Osteoblast (primary cell): ENCODE measurements around the gene SPO11. TPM values are rescaled to one million over a fixed set of nuclear protein-coding genes. Genes with fewer than 3 reads are reported as not detected.

ENCODE experiments used
- DNase-seq: peaks from one replicate; pipeline ENCODE4 v3.0.0; 2011; ENCODE audit warnings: low spot score, mixed read lengths; ENCODE audit not compliant: insufficient read length; ENCODE audit errors: missing footprints
- H2AFZ ChIP-seq: 2 replicates; pipeline ENCODE4 v1.6.0; 2011; ENCODE audit warnings: mild to moderate bottlenecking, low read length
- H3K27ac ChIP-seq: 2 replicates; pipeline ENCODE4 v1.5.1; 2011; ENCODE audit warnings: mild to moderate bottlenecking, low read depth, low read length, moderate library complexity
- H3K27me3 ChIP-seq: 2 replicates; pipeline ENCODE4 v1.6.0; 2012; ENCODE audit warnings: mild to moderate bottlenecking, control low read depth, inconsistent platforms, low read length, moderate library complexity; ENCODE audit not compliant: insufficient read depth
- H3K36me3 ChIP-seq: 2 replicates; pipeline ENCODE4 v1.5.1; 2011; ENCODE audit warnings: mild to moderate bottlenecking, low read length, control low read depth, moderate library complexity; ENCODE audit not compliant: insufficient read depth
- H3K4me1 ChIP-seq: 2 replicates; pipeline ENCODE4 v1.5.1; 2011; ENCODE audit warnings: mild to moderate bottlenecking, low read length, control low read depth, moderate library complexity; ENCODE audit not compliant: insufficient read depth
- H3K4me2 ChIP-seq: 2 replicates; pipeline ENCODE4 v1.6.0; 2011; ENCODE audit warnings: mild to moderate bottlenecking, low read length; ENCODE audit not compliant: insufficient read depth
- H3K4me3 ChIP-seq: fragments of 200-600 bp; sonication (generic); 3 replicates; pipeline ENCODE4 v1.5.1; 2012; ENCODE audit warnings: mild to moderate bottlenecking, low read length, inconsistent platforms; ENCODE audit not compliant: insufficient read depth
- H3K79me2 ChIP-seq: 2 replicates; pipeline ENCODE4 v1.6.0; 2012; ENCODE audit warnings: mild to moderate bottlenecking, low read length, control low read depth, inconsistent platforms; ENCODE audit not compliant: insufficient read depth
- H3K9me3 ChIP-seq: 2 replicates; pipeline ENCODE4 v1.5.1; 2011; ENCODE audit warnings: low read depth, low read length, control low read depth
- H4K20me1 ChIP-seq: 2 replicates; pipeline ENCODE4 v1.6.0; 2012; ENCODE audit warnings: mild to moderate bottlenecking, low read length, control low read depth; ENCODE audit not compliant: insufficient read depth
- CTCF ChIP-seq: IDR thresholded peaks from 2 replicates; pipeline ENCODE4 v1.5.1; 2011; ENCODE audit warnings: mild to moderate bottlenecking, low read depth, low read length, moderate library complexity; ENCODE audit errors: extremely low read depth
- total RNA-seq: library from RNA; depleted of rRNA; stranded (reverse); fragments of >200 nt; gene quantifications from 2 replicates; pipeline ENCODE4 v1.2.3, GENCODE V29; 2012

Gene SPO11
- total RNA-seq, 1 donor: not detected

GRCh38 chr20:57330998-57331397 lies 1.4 kb downstream of the SPO11 start:
- Histone ChIP-seq H3K27me3 (peaks cover 5% of the 10 kb centered on the region), H3K27ac (no peak overlapping the region), H3K4me3 (no peak overlapping the region), H3K4me2 (no peak overlapping the region), H4K20me1 (no peaks in the 10 kb centered on the region), H3K36me3 (no peaks in the 10 kb centered on the region), H3K79me2 (no peaks in the 10 kb centered on the region), H2AFZ (no peak overlapping the region), H3K9me3 (no peaks in the 10 kb centered on the region), H3K4me1 (no peaks in the 10 kb centered on the region)
- no peak for TF ChIP-seq CTCF
- DNase-seq: no peak

DNA sequence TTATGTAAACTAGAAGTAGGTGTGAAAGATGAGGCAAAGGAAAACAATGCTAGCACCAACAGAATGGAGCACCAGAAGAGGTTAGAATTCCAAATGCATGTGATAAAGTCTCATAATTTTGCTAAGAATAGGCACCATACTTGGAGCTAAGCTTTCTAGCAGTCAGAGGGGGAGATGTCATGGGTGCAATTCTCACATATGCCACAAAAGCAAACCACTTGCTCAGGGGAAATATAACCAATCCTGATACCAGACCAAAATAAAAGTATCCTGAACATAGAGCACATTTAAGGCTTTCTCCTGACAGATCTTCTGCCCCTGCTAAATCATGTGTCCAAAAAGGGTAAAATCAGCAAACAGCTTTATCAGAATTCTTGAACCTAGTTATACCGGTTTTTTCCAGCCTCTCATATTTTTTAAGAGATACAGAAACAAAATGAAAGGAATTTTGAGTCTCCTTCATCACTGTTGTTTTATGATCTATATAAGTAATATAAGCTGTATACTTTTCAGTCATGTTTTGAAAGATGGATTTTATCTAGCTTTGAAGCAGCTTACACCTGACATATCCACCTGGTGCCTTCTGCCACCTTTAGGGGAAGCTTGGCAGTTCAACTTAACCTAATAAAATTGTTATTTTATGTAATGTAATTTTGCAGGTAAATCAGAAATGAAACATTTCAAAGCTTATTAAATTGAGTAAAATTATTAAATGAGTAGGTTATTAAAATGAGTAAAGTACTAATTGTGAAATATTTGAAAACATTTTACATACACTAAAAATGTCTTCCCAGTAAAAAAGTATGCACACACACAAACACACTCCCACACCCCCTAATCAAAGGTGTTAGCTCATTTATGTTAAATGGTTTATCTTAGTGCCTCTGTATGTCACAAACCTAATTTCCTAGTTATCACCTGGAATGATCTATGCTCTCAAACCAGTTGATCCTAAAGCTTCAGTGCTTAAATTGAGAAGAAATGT lies 2.8 kb downstream of the SPO11 start:
- no peak for TF ChIP-seq CTCF
- no peak overlapping the region for H2AFZ ChIP-seq
- no peaks in the 10 kb centered on the region for H3K9me3 ChIP-seq
- no peak for DNase-seq
- H3K79me2 ChIP-seq: no peaks in the 10 kb centered on the region
- no peak overlapping the region for H3K4me2 ChIP-seq
- H3K27ac ChIP-seq: no peak overlapping the region
- no peak overlapping the region for H3K4me3 ChIP-seq
- H3K27me3 ChIP-seq: peaks cover 5% of the 10 kb centered on the region
- no peaks in the 10 kb centered on the region for H3K36me3 ChIP-seq
- H4K20me1 ChIP-seq: no peaks in the 10 kb centered on the region
- H3K4me1 ChIP-seq: no peaks in the 10 kb centered on the region

DNA sequence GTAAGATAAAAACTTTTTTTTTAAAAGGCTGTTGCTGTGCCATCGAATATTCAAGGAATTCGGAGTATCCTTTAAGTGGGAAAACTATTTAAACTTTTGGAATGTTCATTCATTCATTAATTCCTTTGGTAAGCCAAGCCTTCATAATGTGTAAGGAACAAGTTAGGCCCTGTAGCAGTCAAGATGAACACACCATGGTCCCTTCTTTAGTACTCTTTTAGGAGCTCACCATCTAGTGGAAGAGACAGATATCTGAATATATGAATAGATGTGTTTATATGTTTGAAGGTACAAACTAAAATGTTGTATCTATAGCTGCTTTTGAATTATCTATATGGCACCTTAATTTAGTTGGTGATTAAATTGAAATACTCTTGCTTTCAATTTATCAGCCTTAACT lies 5.8 kb downstream of the SPO11 start:
- H3K27me3 ChIP-seq: peaks cover 5% of the 10 kb centered on the region
- no peak for TF ChIP-seq CTCF
- DNase-seq: no peak

GRCh38 chr20:57341663-57342062 lies 12.1 kb downstream of the SPO11 start:
- TF ChIP-seq CTCF: no peak
- no peaks in the 10 kb centered on the region for H3K4me1 ChIP-seq
- H3K4me2 ChIP-seq: no peak overlapping the region
- H2AFZ ChIP-seq: no peak overlapping the region
- H4K20me1 ChIP-seq: no peaks in the 10 kb centered on the region
- H3K27ac ChIP-seq: no peak overlapping the region
- no peak overlapping the region for H3K4me3 ChIP-seq
- H3K9me3 ChIP-seq: no peaks in the 10 kb centered on the region
- H3K36me3 ChIP-seq: no peaks in the 10 kb centered on the region
- no peaks in the 10 kb centered on the region for H3K27me3 ChIP-seq
- no peaks in the 10 kb centered on the region for H3K79me2 ChIP-seq
- DNase-seq: no peak

More for the DNA sequence above, 5.8 kb downstream of the SPO11 start:
- H3K4me2 ChIP-seq: no peak overlapping the region
- H3K36me3 ChIP-seq: no peaks in the 10 kb centered on the region
- H3K9me3 ChIP-seq: no peaks in the 10 kb centered on the region
- H4K20me1 ChIP-seq: no peaks in the 10 kb centered on the region
- H2AFZ ChIP-seq: no peak overlapping the region
- no peaks in the 10 kb centered on the region for H3K4me1 ChIP-seq
- no peak overlapping the region for H3K27ac ChIP-seq
- H3K79me2 ChIP-seq: no peaks in the 10 kb centered on the region
- no peak overlapping the region for H3K4me3 ChIP-seq
